ENCODE results near the gene FGD1. TPM values are rescaled to one million over a fixed set of nuclear protein-coding genes. Genes with fewer than 3 reads are reported as not detected.
A peak's percentile ranks its signal among the peaks of the same experiment; 100 is the strongest.

Gene FGD1
- total RNA-seq, 1 experiment from 2014 or later, result 19.2 TPM

DNA sequence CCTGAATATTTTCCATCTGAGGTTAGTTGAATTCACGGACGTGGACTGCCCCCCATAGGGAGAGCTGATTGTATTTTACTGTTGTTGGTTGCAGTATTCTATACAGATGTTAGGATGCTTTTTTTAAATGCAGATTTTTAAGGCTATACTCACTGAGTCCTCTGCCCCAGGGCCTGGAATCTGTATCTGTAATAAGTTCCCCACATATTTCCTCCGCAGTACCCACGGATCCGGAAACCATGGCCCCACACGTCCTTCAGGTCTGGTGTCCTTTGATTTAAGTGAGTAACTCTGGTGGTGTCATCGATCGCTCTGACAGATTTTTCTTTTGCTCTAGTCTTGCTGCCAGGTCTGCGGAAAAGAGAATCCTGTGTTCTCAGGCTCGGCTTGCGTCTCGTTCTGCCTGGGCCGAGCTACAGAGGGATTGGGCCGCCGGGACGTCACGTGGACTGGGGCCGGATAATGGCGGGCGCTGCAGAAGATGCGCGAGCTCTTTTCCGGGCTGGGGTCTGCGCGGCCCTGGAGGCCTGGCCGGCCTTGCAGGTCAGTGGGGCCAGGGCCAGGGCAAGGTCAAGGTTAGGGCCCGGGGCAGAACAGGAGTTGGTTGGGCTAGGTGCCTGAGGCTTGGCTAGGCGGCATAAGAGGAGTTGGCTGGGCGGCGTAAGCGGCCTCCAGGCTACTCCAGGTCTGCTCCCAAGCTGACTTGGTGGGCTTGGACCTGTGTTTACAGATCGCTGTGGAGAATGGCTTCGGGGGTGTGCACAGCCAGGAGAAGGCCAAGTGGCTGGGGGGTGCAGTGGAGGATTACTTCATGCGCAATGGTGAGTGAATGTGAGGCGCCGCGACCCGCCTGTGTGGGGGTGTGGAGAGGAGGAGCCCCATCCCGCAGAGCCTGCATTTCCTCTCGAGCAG, 55.8 kb downstream of the FGD1 start, which contains the start of gene TSR2:
TSR2 (plus strand) TSS at position 445 of the 912 bp plus-strand sequence; CDS start at position 463, 18 bp downstream.
- H4K20me1 ChIP-seq (ENCODE audit: control insufficient read depth, insufficient read depth, insufficient read length), result no peaks in the 10 kb centered on the region
- peaks cover 74 to 81% of the 10 kb centered on the region in 2 experiments for H3K9me3 Mint-ChIP-seq
- no peak within 1 kb of the TSS for H3K14ac ChIP-seq (ENCODE audit: insufficient read depth, low read length)
- H2BK12ac ChIP-seq (ENCODE audit: insufficient read length, low read depth, low read length), result no peak within 1 kb of the TSS
- H4K91ac ChIP-seq (ENCODE audit: insufficient read length, low read depth, low read length), result no peak within 1 kb of the TSS
- no CpG with 5 or more reads among the region's 40 CpGs for WGBS (ENCODE audit: extremely low coverage, insufficient read length, low lambda C conversion rate)
- TF ChIP-seq, protein P1, sequence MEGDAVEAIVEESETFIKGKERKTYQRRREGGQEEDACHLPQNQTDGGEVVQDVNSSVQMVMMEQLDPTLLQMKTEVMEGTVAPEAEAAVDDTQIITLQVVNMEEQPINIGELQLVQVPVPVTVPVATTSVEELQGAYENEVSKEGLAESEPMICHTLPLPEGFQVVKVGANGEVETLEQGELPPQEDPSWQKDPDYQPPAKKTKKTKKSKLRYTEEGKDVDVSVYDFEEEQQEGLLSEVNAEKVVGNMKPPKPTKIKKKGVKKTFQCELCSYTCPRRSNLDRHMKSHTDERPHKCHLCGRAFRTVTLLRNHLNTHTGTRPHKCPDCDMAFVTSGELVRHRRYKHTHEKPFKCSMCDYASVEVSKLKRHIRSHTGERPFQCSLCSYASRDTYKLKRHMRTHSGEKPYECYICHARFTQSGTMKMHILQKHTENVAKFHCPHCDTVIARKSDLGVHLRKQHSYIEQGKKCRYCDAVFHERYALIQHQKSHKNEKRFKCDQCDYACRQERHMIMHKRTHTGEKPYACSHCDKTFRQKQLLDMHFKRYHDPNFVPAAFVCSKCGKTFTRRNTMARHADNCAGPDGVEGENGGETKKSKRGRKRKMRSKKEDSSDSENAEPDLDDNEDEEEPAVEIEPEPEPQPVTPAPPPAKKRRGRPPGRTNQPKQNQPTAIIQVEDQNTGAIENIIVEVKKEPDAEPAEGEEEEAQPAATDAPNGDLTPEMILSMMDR (conservative IDR thresholded peaks at IDR 0.05), result no peak
- no peak within 1 kb of the TSS for H3K56ac ChIP-seq (ENCODE audit: insufficient read length, low read depth, low read length)
- H3K27ac Mint-ChIP-seq, result peak within 1 kb of the TSS in 2 of 3 experiments; percentile 89 to 99; a peak in 5 of 7 replicates
- H3K23ac ChIP-seq (ENCODE audit: insufficient read length, low read depth, low read length), result no peak within 1 kb of the TSS
- H3K4me2 ChIP-seq (ENCODE audit: insufficient read depth, insufficient read length, low read length), result peak within 1 kb of the TSS; percentile 68
- H3K79me2 ChIP-seq (ENCODE audit: insufficient read depth, low read length), result peaks cover 9% of the 10 kb centered on the region; the same call in 1 of the 2 replicates
- no peak within 1 kb of the TSS for H3K27ac ChIP-seq (ENCODE audit: insufficient read length, low read depth, low read length)
- peaks cover 3% of the 10 kb centered on the region for H3K23me2 ChIP-seq (ENCODE audit: insufficient read length, low read depth, low read length, poor library complexity, severe bottlenecking)
- no peak within 1 kb of the TSS for H2AFZ ChIP-seq (ENCODE audit: low read length)
- DNase-seq, result peak; percentile 83
- peaks cover 13% of the 10 kb centered on the region for H3K9me3 ChIP-seq (ENCODE audit: control insufficient read depth, low read depth, low read length)
- peak within 1 kb of the TSS; percentile 58 for H3K18ac ChIP-seq (ENCODE audit: insufficient read length, low read depth, low read length)
- no peaks in the 10 kb centered on the region for H3K79me1 ChIP-seq (ENCODE audit: insufficient read depth, low read depth, low read length, poor library complexity, severe bottlenecking)
- H3K4me3 Mint-ChIP-seq, result peak within 1 kb of the TSS; percentile 95 to 96
- peaks cover 9 to 12% of the 10 kb centered on the region in 2 experiments for H3K4me1 Mint-ChIP-seq
- peak within 1 kb of the TSS; percentile 90 for H4K5ac ChIP-seq (ENCODE audit: insufficient read length, low read depth, low read length)
- H2BK120ac ChIP-seq (ENCODE audit: low read depth, low read length, poor library complexity, severe bottlenecking), result no peak within 1 kb of the TSS
- no peak within 1 kb of the TSS for H2BK20ac ChIP-seq (ENCODE audit: low read depth, low read length, poor library complexity, severe bottlenecking)
- peaks cover 21 to 37% (median 23%) of the 10 kb centered on the region in 3 experiments for H3K36me3 Mint-ChIP-seq (ENCODE audit: insufficient read depth in 1 of 3, low read depth in 3 of 3)
- H2AK5ac ChIP-seq (ENCODE audit: insufficient read length, low read length), result no peak within 1 kb of the TSS
- no peaks in the 10 kb centered on the region for H3K27me3 ChIP-seq (ENCODE audit: insufficient read depth, low read length)
- H3K4me1 ChIP-seq (ENCODE audit: insufficient read depth, low read length), result no peaks in the 10 kb centered on the region
- H3K9ac ChIP-seq (ENCODE audit: extremely low read depth, insufficient read length, low read length), result peak within 1 kb of the TSS; percentile 92
- H4K8ac ChIP-seq (replicated peaks; ENCODE audit: insufficient read length, low read depth, low read length), result no peak within 1 kb of the TSS
- H3K4ac ChIP-seq (ENCODE audit: low read depth, low read length), result no peak within 1 kb of the TSS; the same call in 1 of the 2 replicates
- no peaks in the 10 kb centered on the region; the same call in 1 of the 2 replicates for H3K27me3 Mint-ChIP-seq (ENCODE audit: low read depth)
- no peak within 1 kb of the TSS for H3T11ph ChIP-seq (ENCODE audit: low read length)
- no peak within 1 kb of the TSS for H2BK15ac ChIP-seq (ENCODE audit: low read depth, low read length)
- H2BK5ac ChIP-seq (ENCODE audit: insufficient read length, low read length), result no peak within 1 kb of the TSS
